Stimulated activated naive CD8-positive, alpha-beta T cell treated with anti-CD3 and anti-CD28 coated beads, Interleukin-15, amount 100 ng/mL, for 72 hours (primary cell): Measurements from ENCODE around the gene BCAS3.
A peak's percentile ranks its signal among the peaks of the same experiment; 100 is the strongest.

ENCODE experiments used
- ATAC-seq: fragments of 150-1000 bp; cut with Tn5 transposase; 2 replicates; pipeline ENCODE4 v1.10.0; 2021; ENCODE audit warnings: mild to moderate bottlenecking, moderate library complexity
- DNase-seq, 2 donors: peaks; one replicate each; pipeline ENCODE4 v3.0.0; 2021 to 2022
- H3K27ac Mint-ChIP-seq, 2 donors: one replicate each; pipeline ENCODE4 v1.8.0; 2022; ENCODE audit warnings: mild to moderate bottlenecking in 2 of 2, mixed read lengths in 2 of 2, moderate library complexity in 2 of 2
- H3K27me3 Mint-ChIP-seq: one replicate; pipeline ENCODE4 v1.8.0; 2022; ENCODE audit warnings: mixed read lengths
- H3K4me1 Mint-ChIP-seq: one replicate; pipeline ENCODE4 v1.8.0; 2022; ENCODE audit warnings: mild to moderate bottlenecking, mixed read lengths
- H3K4me3 Mint-ChIP-seq, 2 donors: one replicate each; pipeline ENCODE4 v1.8.0; 2022; ENCODE audit warnings: mild to moderate bottlenecking in 2 of 2, mixed read lengths in 2 of 2, moderate library complexity in 1 of 2
- H3K9me3 Mint-ChIP-seq, 2 donors: one replicate each; pipeline ENCODE4 v1.8.0; 2022; ENCODE audit warnings: mixed read lengths in 2 of 2

Gene BCAS3

DNA sequence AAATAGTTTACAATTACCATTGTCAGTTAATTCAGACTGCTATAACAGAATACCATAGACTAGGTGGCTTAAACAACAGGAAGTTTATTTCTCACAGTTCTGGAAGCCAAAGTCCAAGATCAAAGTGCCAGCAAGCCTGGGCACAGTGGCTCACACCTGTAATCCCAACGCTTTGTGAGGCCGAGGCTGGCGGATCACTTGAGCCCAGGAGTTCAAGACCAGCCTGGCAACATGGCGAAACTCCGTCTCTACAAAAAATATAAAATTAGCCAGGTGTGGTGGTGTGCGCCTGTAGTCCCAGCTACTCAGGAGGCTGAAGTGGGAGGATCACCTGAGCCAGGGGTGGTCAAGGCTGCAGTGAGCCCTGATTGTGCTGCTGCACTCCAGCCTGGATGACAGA, 650.7 kb downstream of the BCAS3 start:
- DNase-seq (no peak), ATAC-seq (no peak)
- Mint-ChIP-seq H3K27me3 (no peaks in the 10 kb centered on the region), H3K9me3 (no peaks in the 10 kb centered on the region), H3K4me1 (no peaks in the 10 kb centered on the region), H3K4me3 (no peak overlapping the region), H3K27ac (no peak overlapping the region)

DNA sequence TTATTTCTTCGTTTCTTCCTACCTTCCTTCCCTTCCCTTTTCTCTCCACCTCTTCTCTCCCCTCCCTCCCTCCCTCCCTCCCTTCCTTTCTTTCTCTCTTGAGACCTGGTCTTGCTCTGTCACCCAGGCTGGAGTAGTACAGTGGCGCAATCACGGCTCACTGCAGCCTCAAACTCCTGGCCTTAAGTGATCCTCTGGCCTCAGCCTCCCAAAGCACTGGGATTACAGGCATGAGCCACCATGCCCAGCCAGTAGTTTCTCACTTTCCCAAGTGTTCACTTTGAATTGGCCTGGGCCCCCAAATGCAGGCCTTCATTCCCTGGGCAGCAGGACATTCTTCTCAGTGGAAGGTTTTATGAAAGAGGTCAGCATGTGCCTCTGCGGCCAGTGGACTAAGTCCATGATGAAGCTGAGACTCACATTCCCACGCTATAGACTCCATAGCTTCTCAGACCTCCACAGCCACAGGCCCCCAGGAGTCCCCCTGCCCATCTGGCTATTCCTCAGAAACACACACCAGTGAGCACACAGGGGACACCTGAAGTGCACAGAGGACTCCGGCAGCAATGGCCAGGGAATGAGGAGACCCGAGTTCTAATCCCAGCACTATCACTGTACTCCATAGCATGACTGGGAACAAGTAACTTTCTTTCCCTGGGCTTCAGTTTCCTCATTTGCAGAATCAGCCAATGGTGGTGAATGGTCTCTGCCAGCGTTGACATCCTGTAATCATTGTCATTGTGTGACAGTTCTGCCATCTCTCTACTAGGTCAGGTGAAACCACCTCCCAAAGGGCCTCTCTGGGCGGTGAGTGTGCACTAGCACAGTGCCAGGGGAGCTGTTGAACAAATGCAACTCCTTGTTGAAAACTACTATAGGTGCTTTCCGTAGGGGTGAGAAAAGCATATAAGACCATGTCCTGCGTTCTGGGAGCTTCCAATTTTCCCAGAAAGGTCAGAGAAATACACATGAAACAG, 652.8 kb downstream of the BCAS3 start:
- no peak overlapping the region for H3K4me3 Mint-ChIP-seq
- no peaks in the 10 kb centered on the region for H3K4me1 Mint-ChIP-seq
- no peak for ATAC-seq
- H3K27me3 Mint-ChIP-seq = no peaks in the 10 kb centered on the region
- no peak overlapping the region for H3K27ac Mint-ChIP-seq
- DNase-seq = no peak
- no peaks in the 10 kb centered on the region for H3K9me3 Mint-ChIP-seq

DNA sequence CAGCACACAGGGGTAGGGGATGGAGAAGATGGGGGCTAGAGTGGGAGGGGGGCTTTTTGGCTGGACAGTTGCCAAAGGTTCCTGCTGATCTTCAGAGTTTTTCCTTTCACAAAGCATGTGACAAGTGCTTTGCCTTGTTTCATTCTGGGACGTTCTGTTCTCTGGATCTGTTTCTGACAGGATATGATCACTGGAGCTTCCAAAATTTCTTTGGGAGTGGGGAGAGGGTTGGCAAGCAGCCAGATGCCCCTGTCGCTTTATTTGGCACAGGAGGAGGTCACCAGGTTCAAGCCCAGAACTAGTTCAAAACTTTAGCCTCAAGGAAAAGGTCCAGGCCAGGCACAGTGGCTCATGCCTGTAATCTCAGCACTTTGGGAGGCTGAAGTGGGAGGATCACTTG, 653.5 kb downstream of the BCAS3 start:
- H3K27me3 Mint-ChIP-seq = no peaks in the 10 kb centered on the region

DNA sequence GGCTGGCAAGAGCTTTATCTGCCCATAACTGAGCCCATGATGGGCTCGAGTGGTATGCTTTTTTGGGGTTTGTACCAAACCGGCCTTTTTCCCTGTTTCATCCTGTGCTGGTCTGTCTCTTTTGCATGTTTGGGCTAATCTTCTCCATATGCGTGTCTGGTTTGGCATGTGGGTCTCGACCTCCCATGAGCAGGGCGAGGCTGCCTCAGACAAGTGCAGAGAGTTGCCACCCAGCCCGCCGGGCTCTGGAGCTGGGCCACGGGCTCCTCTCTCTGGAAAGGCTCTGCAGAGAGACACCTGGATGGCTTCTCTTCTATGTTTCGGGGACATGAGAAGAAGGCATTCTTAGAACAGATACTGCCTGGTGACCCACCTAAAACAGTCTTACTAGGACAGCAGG, 654.2 kb downstream of the BCAS3 start:
- Mint-ChIP-seq H3K9me3 (no peaks in the 10 kb centered on the region), H3K27ac (no peak overlapping the region), H3K27me3 (no peaks in the 10 kb centered on the region), H3K4me3 (no peak overlapping the region), H3K4me1 (no peaks in the 10 kb centered on the region)
- ATAC-seq = no peak
- DNase-seq = no peak

More for the DNA sequence above, 653.5 kb downstream of the BCAS3 start:
- no peak overlapping the region for H3K27ac Mint-ChIP-seq
- no peaks in the 10 kb centered on the region for H3K4me1 Mint-ChIP-seq
- H3K4me3 Mint-ChIP-seq = no peak overlapping the region
- DNase-seq (no peak), ATAC-seq (no peak)
- H3K9me3 Mint-ChIP-seq = no peaks in the 10 kb centered on the region

DNA sequence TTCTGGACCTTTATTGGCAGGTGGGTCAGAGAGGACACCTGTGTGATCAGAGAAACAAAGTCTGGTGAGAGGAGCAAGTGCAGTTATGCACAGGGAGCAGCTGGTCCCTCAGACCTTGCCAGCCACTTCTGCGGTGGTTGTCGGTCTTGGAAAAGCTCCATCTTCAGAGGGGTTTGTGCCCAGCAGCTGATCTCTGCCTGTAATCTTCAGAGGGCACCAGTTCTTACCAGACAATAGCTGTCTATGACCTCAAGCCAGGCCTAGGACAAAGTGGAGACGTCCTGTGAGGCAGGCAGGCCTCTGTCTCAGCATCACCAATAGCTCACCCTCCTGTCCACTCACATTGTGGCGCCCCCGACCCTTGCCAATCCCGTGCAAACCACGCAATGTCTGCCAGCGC, 655.5 kb downstream of the BCAS3 start:
- H3K9me3 Mint-ChIP-seq = no peaks in the 10 kb centered on the region
- H3K27ac Mint-ChIP-seq = no peak overlapping the region
- no peak for ATAC-seq
- H3K4me3 Mint-ChIP-seq = no peak overlapping the region
- DNase-seq = no peak
- no peaks in the 10 kb centered on the region for H3K4me1 Mint-ChIP-seq
- no peaks in the 10 kb centered on the region for H3K27me3 Mint-ChIP-seq

DNA sequence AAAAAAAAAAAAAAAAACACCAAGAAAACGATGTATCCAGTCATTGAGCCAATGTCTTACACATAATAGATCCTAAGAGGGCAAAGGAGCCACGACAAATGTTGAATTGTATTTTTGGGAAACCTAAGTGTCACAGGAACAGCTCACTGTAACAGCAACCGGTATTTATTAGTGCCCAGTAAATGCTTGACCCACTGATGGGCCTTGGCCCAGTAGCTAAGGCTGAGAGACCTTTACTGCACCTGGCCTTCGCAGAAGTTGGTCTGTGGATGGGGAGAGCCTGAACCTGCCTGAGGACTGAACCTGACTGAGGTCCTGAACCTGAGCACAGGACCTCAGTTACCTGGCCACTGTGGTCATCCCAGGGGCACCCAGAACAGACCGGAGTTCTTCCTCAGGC, 657.0 kb downstream of the BCAS3 start:
- Mint-ChIP-seq H3K27me3 (no peaks in the 10 kb centered on the region), H3K4me1 (no peaks in the 10 kb centered on the region), H3K9me3 (no peaks in the 10 kb centered on the region), H3K4me3 (no peak overlapping the region), H3K27ac (no peak overlapping the region)
- DNase-seq = no peak
- ATAC-seq = no peak

DNA sequence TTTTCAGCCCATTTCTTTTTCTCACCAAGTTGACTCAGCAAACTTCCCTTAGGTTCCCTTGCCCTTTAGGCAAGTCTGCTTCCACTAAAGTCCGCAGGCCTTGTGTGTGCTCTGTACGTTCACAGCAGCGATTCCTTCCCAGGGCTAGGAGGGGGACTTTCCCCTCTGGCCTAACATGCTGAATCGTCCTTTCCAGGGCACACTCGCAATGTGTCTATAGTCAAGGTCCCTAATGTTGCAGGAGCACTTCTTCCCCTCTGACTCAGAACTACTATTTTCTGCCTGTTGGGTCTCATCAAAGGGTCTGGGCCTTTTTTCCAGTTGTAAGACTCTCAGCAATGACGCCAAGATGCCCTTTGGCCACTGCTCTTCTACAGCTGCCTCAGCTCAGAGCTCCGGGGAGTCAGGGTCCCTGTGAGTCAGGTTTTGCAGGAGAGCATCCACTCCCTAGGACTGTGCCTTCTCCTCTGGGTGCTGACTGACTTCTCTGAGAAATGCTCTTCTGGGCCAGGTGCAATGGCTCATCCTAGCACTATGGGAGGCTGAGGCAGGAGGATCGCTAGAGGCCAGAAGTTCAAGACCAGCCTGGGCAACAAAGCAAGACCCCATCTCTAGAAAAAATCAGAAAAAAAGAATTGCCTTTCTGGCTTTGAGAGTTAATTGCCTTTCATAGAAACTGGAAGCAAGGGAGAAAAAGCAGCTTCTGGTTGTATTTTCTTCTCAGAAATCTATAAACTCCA, 657.6 kb downstream of the BCAS3 start:
- ATAC-seq = no peak
- no peaks in the 10 kb centered on the region for H3K9me3 Mint-ChIP-seq
- H3K4me1 Mint-ChIP-seq = no peaks in the 10 kb centered on the region
- H3K4me3 Mint-ChIP-seq = no peak overlapping the region
- no peak for DNase-seq
- H3K27me3 Mint-ChIP-seq = no peaks in the 10 kb centered on the region
- H3K27ac Mint-ChIP-seq = no peak overlapping the region

DNA sequence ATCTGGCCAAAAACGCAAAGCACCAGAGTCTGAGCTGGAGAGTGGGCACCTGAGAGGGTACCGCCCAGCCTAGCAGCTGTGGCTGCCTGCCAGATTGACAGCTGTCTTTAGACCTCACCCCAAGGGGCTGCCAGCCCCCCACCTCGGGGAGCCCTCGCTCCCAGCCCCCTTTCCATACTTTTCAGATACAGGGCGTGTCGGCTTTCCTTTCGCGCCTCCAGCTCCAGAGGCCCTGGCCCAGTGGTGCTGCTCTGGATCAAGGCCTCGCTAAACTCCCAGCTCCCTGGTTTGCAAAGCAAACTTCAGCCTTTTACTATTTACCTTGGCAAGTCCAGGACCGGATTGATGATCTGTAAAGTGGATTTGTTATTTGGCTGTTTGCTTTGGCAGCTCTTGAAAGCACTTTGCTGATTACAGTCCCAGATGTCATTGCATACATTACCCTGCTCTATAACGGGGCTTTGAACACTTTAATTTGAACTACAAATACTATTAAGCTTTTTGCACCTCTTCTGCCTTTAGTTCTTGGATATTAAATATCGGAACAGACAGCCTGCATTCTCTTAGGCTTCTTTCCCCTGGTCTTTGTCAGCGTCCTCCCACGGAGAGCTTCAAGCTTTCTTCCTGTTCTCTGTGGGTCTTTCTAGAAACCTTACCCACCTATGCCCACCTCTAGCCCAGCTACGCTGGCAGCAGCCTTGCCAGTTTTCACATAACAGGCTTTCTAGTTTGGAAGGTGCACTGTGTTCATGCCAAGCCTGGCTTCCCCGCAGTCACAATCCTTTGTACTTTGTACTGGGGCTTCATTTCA, 658.4 kb downstream of the BCAS3 start:
- no peaks in the 10 kb centered on the region for H3K27me3 Mint-ChIP-seq
- H3K4me3 Mint-ChIP-seq = no peak overlapping the region
- H3K9me3 Mint-ChIP-seq = no peaks in the 10 kb centered on the region
- ATAC-seq (no peak), DNase-seq (no peak)
- H3K27ac Mint-ChIP-seq = no peak overlapping the region
- no peaks in the 10 kb centered on the region for H3K4me1 Mint-ChIP-seq

DNA sequence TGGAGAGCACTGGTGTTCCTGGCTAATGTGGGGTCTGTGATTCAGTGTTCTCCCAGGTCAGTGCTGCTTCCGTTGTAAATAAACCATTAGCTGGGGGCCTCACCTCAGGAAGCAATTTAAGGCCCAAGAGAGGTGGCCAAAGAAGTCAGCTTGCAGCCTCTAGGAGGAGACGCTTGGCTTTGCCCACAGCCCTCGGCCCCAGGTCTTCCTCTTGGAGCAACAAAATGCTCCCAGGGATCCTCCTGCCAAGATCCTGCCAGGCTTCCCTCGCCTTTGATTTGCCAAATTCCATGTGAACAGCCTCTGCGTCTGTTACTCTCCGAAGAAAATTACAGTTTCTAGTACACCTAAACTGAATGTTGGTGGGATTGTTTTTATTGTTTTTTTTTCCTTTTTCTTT, 659.6 kb downstream of the BCAS3 start:
- no peaks in the 10 kb centered on the region for H3K4me1 Mint-ChIP-seq
- ATAC-seq (no peak), DNase-seq (no peak)
- H3K27ac Mint-ChIP-seq = peak overlapping the region in 1 of 2 donors; percentile 88
- no peaks in the 10 kb centered on the region for H3K27me3 Mint-ChIP-seq
- H3K9me3 Mint-ChIP-seq = no peaks in the 10 kb centered on the region
- no peak overlapping the region for H3K4me3 Mint-ChIP-seq

DNA sequence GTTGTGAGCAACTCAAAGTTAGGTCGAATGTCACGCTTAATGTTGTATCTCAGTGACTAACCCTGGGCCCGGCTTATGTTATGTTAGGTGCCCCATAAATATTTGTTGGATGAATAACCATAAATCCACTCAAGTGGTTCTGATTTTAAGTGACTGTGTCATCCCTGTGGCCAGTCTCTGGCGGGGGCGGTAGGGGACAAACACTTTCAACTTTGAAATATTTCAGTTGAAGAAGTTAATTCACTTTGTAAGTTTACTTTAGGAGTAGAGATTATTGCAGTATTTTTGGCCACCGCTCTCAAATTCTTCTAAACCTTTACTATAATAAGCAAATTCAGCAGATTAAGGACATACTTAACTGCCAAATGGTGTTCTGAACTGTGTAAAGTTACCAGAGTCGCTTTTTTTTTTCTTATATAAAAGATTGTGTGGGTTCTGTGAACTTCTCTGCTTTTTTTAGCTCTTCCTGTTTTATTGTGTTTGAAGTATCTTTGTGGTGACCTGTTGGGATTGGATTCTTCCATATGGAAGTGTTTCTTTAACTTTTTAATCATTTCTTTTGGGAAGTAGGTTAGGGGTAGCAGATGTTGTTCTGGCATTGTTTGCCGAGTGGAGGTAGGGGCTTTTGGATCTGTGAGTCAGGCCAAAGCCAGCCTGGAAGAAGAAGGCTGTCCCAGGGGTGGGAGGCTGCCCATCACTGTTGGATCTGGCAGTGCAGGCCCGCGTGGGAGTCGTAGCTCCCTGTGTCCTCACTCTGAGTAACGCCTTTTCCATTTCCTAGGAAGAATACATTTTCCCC, 660.5 kb downstream of the BCAS3 start:
- ATAC-seq = no peak
- Mint-ChIP-seq H3K27me3 (no peaks in the 10 kb centered on the region), H3K4me1 (no peaks in the 10 kb centered on the region), H3K9me3 (no peaks in the 10 kb centered on the region), H3K27ac (no peak overlapping the region), H3K4me3 (no peak overlapping the region)
- DNase-seq = no peak

DNA sequence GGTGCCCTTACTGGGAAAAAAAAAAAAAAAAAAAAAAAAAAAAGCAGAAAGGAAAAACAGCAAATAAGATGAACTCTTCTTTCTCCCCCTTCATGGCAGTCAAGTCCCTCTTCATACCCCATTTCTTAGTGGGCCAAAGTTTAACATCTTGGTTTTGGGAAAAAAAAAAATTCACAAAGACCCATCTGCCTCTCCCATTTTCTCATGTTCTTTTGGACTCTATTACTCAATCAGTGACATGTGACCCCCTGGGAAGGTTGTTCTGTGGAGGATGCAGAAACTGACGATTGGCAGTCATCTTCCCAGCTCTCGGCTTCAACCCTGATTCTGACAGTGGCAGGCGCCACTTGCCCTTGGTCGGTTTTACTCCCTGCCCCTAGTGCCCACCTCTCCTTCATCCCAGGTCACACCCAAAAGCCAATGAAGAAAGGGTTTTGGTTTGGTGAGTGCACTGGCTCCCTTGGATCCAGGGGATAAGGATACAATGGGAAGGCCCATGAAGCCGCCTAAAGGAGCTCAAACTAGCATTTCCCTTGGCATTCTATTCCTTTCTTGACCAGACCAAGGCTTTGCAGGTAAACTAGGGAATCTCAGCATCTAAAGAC, 661.3 kb downstream of the BCAS3 start:
- H3K4me1 Mint-ChIP-seq = no peaks in the 10 kb centered on the region
- no peaks in the 10 kb centered on the region for H3K27me3 Mint-ChIP-seq
- DNase-seq = no peak
- no peak overlapping the region for H3K4me3 Mint-ChIP-seq
- no peak overlapping the region for H3K27ac Mint-ChIP-seq
- no peaks in the 10 kb centered on the region for H3K9me3 Mint-ChIP-seq
- ATAC-seq = no peak

DNA sequence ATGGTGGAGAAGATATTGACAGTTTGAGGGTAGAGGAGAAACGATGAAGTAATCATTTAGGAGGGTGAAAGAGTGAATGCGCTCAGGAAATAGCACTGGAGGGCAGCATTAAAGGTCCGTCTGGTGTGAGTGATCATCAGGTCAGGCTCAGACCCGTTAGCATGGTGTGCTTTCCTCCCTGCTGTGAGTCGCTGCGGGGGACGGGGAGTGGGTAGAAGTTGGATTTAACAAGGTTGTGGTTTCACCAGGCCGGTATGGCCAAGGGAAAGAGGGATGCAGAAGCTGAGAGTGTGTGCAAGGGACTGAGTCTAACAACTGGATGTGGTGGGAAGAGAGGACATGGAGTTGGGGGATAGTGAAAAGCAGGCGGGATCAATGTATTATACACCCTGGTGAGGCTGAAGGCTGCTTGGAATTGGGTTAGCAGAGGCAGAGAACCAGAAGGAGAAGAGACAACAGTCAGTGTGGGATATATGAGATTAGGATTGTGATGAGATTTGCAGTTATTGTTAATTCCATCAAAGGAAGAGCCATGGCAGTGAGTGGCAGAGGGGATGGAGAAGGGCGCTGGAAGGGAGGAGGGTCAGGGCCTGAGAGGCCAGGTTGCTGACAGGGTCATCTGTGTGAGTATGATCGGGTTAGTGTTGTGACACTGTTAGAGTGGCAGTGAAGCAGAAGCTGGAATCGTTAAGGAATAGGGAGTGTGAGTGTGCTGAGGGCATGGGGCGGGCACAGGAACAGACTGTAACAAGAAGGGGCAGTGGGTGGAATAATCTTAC, 663.0 kb downstream of the BCAS3 start:
- DNase-seq (no peak), ATAC-seq (no peak)
- H3K27me3 Mint-ChIP-seq = no peaks in the 10 kb centered on the region
- H3K9me3 Mint-ChIP-seq = no peaks in the 10 kb centered on the region
- no peak overlapping the region for H3K27ac Mint-ChIP-seq
- H3K4me1 Mint-ChIP-seq = no peaks in the 10 kb centered on the region
- no peak overlapping the region for H3K4me3 Mint-ChIP-seq

DNA sequence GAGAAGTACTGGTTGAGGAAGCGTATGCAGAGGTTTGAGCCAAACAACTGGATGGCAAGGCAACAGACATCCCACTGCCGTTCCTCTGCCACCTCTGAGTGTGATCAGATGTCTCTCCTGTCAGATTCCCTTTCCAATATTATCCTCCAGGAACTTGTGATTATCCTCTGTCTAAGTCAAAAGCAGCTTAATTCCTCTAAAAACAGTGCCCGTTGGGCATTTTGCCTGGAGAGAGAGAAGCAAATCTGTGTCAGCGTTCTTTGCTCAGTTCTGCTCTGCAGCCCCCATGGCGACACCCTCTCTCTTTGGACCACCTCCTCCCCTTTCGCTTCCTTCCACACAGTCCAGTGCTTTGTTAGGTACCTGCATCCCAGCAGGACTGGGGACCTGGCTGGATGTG, 665.9 kb downstream of the BCAS3 start:
- no peak for ATAC-seq
- Mint-ChIP-seq H3K27me3 (no peaks in the 10 kb centered on the region), H3K4me1 (no peaks in the 10 kb centered on the region), H3K9me3 (no peaks in the 10 kb centered on the region), H3K27ac (no peak overlapping the region), H3K4me3 (no peak overlapping the region)
- DNase-seq = no peak

DNA sequence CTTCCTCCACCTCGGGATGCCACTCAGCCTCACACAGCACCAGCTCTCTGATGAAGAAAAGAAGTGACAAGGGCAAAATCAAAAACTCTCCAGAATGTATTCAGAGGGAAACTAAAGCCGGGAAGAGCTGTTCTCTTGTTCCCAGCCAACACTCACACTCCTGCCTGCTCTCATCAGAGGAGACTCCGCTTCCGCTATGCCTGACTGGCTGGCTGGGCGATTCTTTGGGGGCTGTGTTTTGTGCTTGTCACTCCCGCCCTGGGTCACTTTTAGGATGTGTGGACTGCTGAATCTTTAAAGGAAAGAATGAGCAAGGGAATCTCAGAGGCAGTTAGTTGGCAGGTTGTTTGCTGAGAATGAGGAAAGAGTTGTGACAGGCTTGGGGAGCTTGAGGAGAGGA, 667.4 kb downstream of the BCAS3 start:
- ATAC-seq = no peak
- DNase-seq = no peak
- Mint-ChIP-seq H3K4me3 (no peak overlapping the region), H3K9me3 (no peaks in the 10 kb centered on the region), H3K4me1 (no peaks in the 10 kb centered on the region), H3K27ac (no peak overlapping the region), H3K27me3 (no peaks in the 10 kb centered on the region)
